GM12878 (cell line): ENCODE measurements around the gene FNDC11. TPM values are rescaled to one million over a fixed set of nuclear protein-coding genes. Genes with fewer than 3 reads are reported as not detected.

ENCODE experiments used
- ATAC-seq: fragments of 200-7000 bp; cut with Tn5 transposase; 3 replicates; pipeline ENCODE4 v1.9.1; 2020; ENCODE audit warnings: mild to moderate bottlenecking, moderate library complexity
- BruUV-seq: library from RNA; stranded (reverse); fragments of 400-500 nt; replicated peaks from 2 replicates; lab custom pipeline; 2021; lab: Mats Ljungman, UMichigan
- CTCF ChIA-PET: fragments of 300-600 bp; sonication (Branson Sonifier 250); formaldehyde crosslinking; extraction: SDS; loops from one replicate; lab custom pipeline; 2021; ENCODE audit warnings: inconsistent platforms; lab: Yijun Ruan, JAX
- POLR2A ChIA-PET: fragments of 350-600 bp; formaldehyde crosslinking; extraction: SDS; loops from one replicate; lab custom pipeline; 2021; ENCODE audit warnings: inconsistent platforms; lab: Charles Lee
- RAD21 ChIA-PET: fragments of 300-600 bp; sonication (Branson Sonifier 250); formaldehyde crosslinking; loops from one replicate; lab custom pipeline; 2023; ENCODE audit warnings: antibody characterized with exemption; ENCODE audit not compliant: unreplicated experiment; lab: Charles Lee
- SMC1A ChIA-PET: fragments of 300-600 bp; sonication (Branson Sonifier 250); formaldehyde crosslinking; loops from one replicate; lab custom pipeline; 2023; ENCODE audit not compliant: unreplicated experiment, uncharacterized antibody; lab: Charles Lee
- DNase-seq: peaks from one replicate; pipeline ENCODE4 v3.0.0-alpha.2; 2011; ENCODE audit warnings: low read depth, low spot score
- FAIRE-seq: peaks from 3 replicates; lab custom pipeline; 2011; peaks lifted over from hg19 to GRCh38; lab: Jason Lieb, UNC
- H2AFZ ChIP-seq: 2 replicates; pipeline ENCODE4 v1.6.0; 2011; ENCODE audit warnings: low read depth, low read length, control low read depth; ENCODE audit not compliant: control insufficient read depth
- H3K27ac ChIP-seq: 2 replicates; pipeline ENCODE4 v1.5.1; 2011; ENCODE audit warnings: control low read depth; ENCODE audit not compliant: control insufficient read depth, insufficient read depth
- H3K27me3 ChIP-seq, 2 experiments: replicated peaks in 1 of 2; 2 replicates each; pipeline versions ENCODE4 v1.6.0 to v1.6.1; 2011; ENCODE audit warnings: low read length in 1 of 2; ENCODE audit not compliant: control insufficient read depth in 2 of 2, insufficient read depth in 2 of 2
- H3K36me3 ChIP-seq, 2 experiments: 2 replicates each; pipeline ENCODE4 v1.5.1; 2011; ENCODE audit warnings: low read length in 1 of 2; ENCODE audit not compliant: control insufficient read depth in 2 of 2, insufficient read depth in 2 of 2
- H3K4me1 ChIP-seq: 2 replicates; pipeline ENCODE4 v1.6.1; 2011; ENCODE audit warnings: mild to moderate bottlenecking, low read length, moderate library complexity, mixed read lengths; ENCODE audit not compliant: control insufficient read depth, insufficient read depth
- H3K4me2 ChIP-seq: 2 replicates; pipeline ENCODE4 v1.6.0; 2011; ENCODE audit warnings: control low read depth; ENCODE audit not compliant: control insufficient read depth, insufficient read depth
- H3K4me3 ChIP-seq: fragments of 200-600 bp; sonication (generic); 2 replicates; pipeline ENCODE4 v1.5.1; 2016
- H3K79me2 ChIP-seq: 2 replicates; pipeline ENCODE4 v1.6.0; 2011; ENCODE audit warnings: low read length; ENCODE audit not compliant: control insufficient read depth, insufficient read depth
- H3K9ac ChIP-seq: 2 replicates; pipeline ENCODE4 v1.8.0; 2011; ENCODE audit warnings: low read length, control low read depth, mixed read lengths; ENCODE audit not compliant: control insufficient read depth, insufficient read depth
- H3K9me3 ChIP-seq: replicated peaks from 3 replicates; pipeline ENCODE4 v1.5.1; 2011; ENCODE audit warnings: mild to moderate bottlenecking, low read length; ENCODE audit not compliant: control insufficient read depth, insufficient read depth
- H4K20me1 ChIP-seq: 2 replicates; pipeline ENCODE4 v1.6.0; 2011; ENCODE audit not compliant: control insufficient read depth, insufficient read depth
- BCLAF1 ChIP-seq: fragments of 450-650 bp; IDR thresholded peaks from 2 replicates; pipeline ENCODE4 v1.6.1; 2017; ENCODE audit warnings: antibody characterized with exemption, mild to moderate bottlenecking, moderate library complexity
- CBFB ChIP-seq: IDR thresholded peaks from 2 replicates; pipeline ENCODE4 v1.6.1; 2016; ENCODE audit warnings: antibody characterized with exemption, low read depth
- CTCF ChIP-seq, 3 experiments: IDR thresholded peaks in 2 of 3; conservative IDR thresholded peaks in 1 of 3; 2 replicates each; pipeline ENCODE4 v1.5.1; 2011; ENCODE audit warnings: low read depth in 3 of 3, low read length in 3 of 3, mild to moderate bottlenecking in 3 of 3, control low read depth in 2 of 3, moderate library complexity in 2 of 3, inconsistent platforms in 1 of 3, mixed read lengths in 1 of 3; ENCODE audit not compliant: control insufficient read depth in 2 of 3, insufficient read depth in 1 of 3; ENCODE audit errors: extremely low read depth in 1 of 3
- E2F4 ChIP-seq: IDR thresholded peaks from 2 replicates; pipeline ENCODE4 v1.6.1; 2012; ENCODE audit warnings: low read depth, low read length, improper control_type of control experiment
- FOXK2 ChIP-seq: fragments of 450-650 bp; IDR thresholded peaks from 2 replicates; pipeline ENCODE4 v1.6.1; 2017; ENCODE audit warnings: mild to moderate bottlenecking, moderate library complexity
- FOXM1 ChIP-seq: IDR thresholded peaks from 2 replicates; pipeline ENCODE4 v1.6.1; 2012; ENCODE audit warnings: low read depth, mild to moderate bottlenecking, inconsistent platforms, low read length, moderate library complexity
- MEF2B ChIP-seq: fragments of 450-650 bp; IDR thresholded peaks from 2 replicates; pipeline ENCODE4 v1.6.1; 2018; ENCODE audit warnings: mild to moderate bottlenecking, moderate library complexity; ENCODE audit not compliant: partially characterized antibody, poor library complexity, severe bottlenecking
- MLLT1 ChIP-seq: fragments of 450-650 bp; IDR thresholded peaks from 2 replicates; pipeline ENCODE4 v1.6.1; 2016; ENCODE audit warnings: mild to moderate bottlenecking
- NFXL1 ChIP-seq: fragments of 450-650 bp; IDR thresholded peaks from 2 replicates; pipeline ENCODE4 v1.6.1; 2017; ENCODE audit warnings: antibody characterized with exemption, mild to moderate bottlenecking, borderline replicate concordance
- NFYA ChIP-seq: IDR thresholded peaks from 2 replicates; pipeline ENCODE4 v1.6.1; 2011; ENCODE audit warnings: low read depth, mild to moderate bottlenecking, low read length, improper control_type of control experiment, borderline replicate concordance
- NR2C1 ChIP-seq: fragments of 450-650 bp; IDR thresholded peaks from 2 replicates; pipeline ENCODE4 v1.6.1; 2017; ENCODE audit warnings: antibody characterized with exemption, mild to moderate bottlenecking, moderate library complexity
- RAD51 ChIP-seq: fragments of 450-650 bp; IDR thresholded peaks from 2 replicates; pipeline ENCODE4 v1.6.1; 2016; ENCODE audit warnings: moderate library complexity, mild to moderate bottlenecking, inconsistent platforms
- RCOR1 ChIP-seq: conservative IDR thresholded peaks from 2 replicates; pipeline ENCODE4 v1.6.1; 2012; ENCODE audit warnings: low read depth, low read length, improper control_type of control experiment
- STAT3 ChIP-seq: IDR thresholded peaks from 2 replicates; pipeline ENCODE4 v1.6.1; 2011; ENCODE audit warnings: low read depth, low read length, improper control_type of control experiment
- SUZ12 ChIP-seq: fragments of 200-600 bp; sonication (generic); IDR thresholded peaks from one replicate; pipeline ENCODE4 v1.6.1; 2018; ENCODE audit warnings: antibody characterized with exemption, mild to moderate bottlenecking; ENCODE audit not compliant: unreplicated experiment
- YY1 ChIP-seq: IDR thresholded peaks from 2 replicates; pipeline ENCODE4 v1.6.1; 2011; ENCODE audit warnings: low read depth, mild to moderate bottlenecking, low read length
- ZBED1 ChIP-seq: IDR thresholded peaks from 2 replicates; pipeline ENCODE4 v1.6.1; 2016; ENCODE audit warnings: borderline replicate concordance
- WGBS: methylation state at CpG from one replicate; pipeline ENCODE4 v1.1.6; 2016; ENCODE audit warnings: low lambda C conversion rate; ENCODE audit not compliant: insufficient replicate concordance, insufficient coverage; ENCODE audit errors: missing lambda C conversion rate; 5-methylcytosine and 5-hydroxymethylcytosine counted together
- in situ Hi-C: fragments of 300-500 bp; cut with MboI; formaldehyde crosslinking; loops from 9 replicates; pipeline ENCODE4 v1.14.3; 2018; ENCODE audit warnings: mixed read lengths
- intact Hi-C: fragments of 100-400 bp; cut with micrococcal nuclease; formaldehyde crosslinking; loops from one replicate; pipeline ENCODE4 v1.14.2; 2022; ENCODE audit not compliant: unreplicated experiment
- polyA plus RNA-seq, 11 experiments: library from polyadenylated mRNA; depleted of rRNA in 4 of 11; unstranded in 6 of 11; stranded (reverse) in 5 of 11; fragments of >200 nt; fragmentation: Nextera tagmentation in 4 of 11; fragmentation: Illumina TruSeq in 1 of 11; extraction: Ambion mirVana in 4 of 11; extraction: Trizol in 1 of 11; gene quantifications; 1 replicate in 1 of 11; 2 replicates in 10 of 11; pipeline versions ENCODE4 v1.2.1 to v1.2.3, GENCODE V29; 2011 to 2016; ENCODE audit warnings: inconsistent platforms in 2 of 11, missing spikeins in 2 of 11, low read depth in 1 of 11
- total RNA-seq, 4 experiments: library from RNA; depleted of rRNA in 3 of 4; stranded (reverse); fragments of >200 nt in 3 of 4; fragmentation: Illumina TruSeq in 1 of 4; extraction: Trizol in 1 of 4; gene quantifications; 2 replicates each; pipeline versions ENCODE4 v1.2.1 to v1.2.3, GENCODE V29; 2013 to 2021

Gene FNDC11
- total and polyA plus RNA-seq, 10 of the 15 experiments (the other 5 are each of a cell fraction or from before 2014, with no cell fraction given), result 0.09 to 0.72 (median 0.34) TPM; not detected in 2

GRCh38 chr20:63540417-63541186 lies 13.4 kb upstream of the FNDC11 start:
- POLR2A ChIA-PET, result no interaction called here
- Histone ChIP-seq H2AFZ (no peak overlapping the region), H3K36me3 (no peaks in the 10 kb centered on the region), H3K4me2 (no peak overlapping the region), H3K27me3 (no peaks in the 10 kb centered on the region), H3K4me1 (peaks cover 26% of the 10 kb centered on the region), H3K27ac (no peak overlapping the region), H3K9ac (no peak overlapping the region), H3K4me3 (no peak overlapping the region), H3K9me3 (no peaks in the 10 kb centered on the region), H4K20me1 (no peaks in the 10 kb centered on the region), H3K79me2 (no peaks in the 10 kb centered on the region)
- SMC1A ChIA-PET, result no interaction called here
- CTCF ChIA-PET, result interaction anchor here (1.2 to 2.1 kb wide), 2 partner anchors 37 to 517 kb away, joined by 3 to 5 read pairs; no protein-coding TSS in a partner anchor
- 63% methylated on average over 45 of the region's 49 CpGs for WGBS
- DNase-seq, result no peak
- FAIRE-seq, result no peak
- in situ Hi-C loops, result no loop called here
- BruUV-seq, result no TSS peak
- intact Hi-C loops, result no loop called here
- no peak for ATAC-seq
- RAD21 ChIA-PET, result interaction anchor here (0.8 kb wide), 1 partner anchor 12 kb away, joined by 3 read pairs; no protein-coding TSS in a partner anchor
- TF ChIP-seq FOXK2, result no peak
- no peak for TF ChIP-seq MEF2B
- TF ChIP-seq MLLT1, result no peak
- no peak for TF ChIP-seq STAT3
- TF ChIP-seq SUZ12, result no peak
- no peak for TF ChIP-seq E2F4
- TF ChIP-seq FOXM1, result no peak
- TF ChIP-seq RAD51, result no peak
- no peak for TF ChIP-seq YY1
- no peak for TF ChIP-seq CBFB
- TF ChIP-seq NR2C1, result no peak
- TF ChIP-seq BCLAF1, result no peak
- TF ChIP-seq CTCF (IDR thresholded peaks at IDR 0.05 in 2 of 3, conservative IDR thresholded peaks at IDR 0.05 in 1 of 3; ENCODE audit: control insufficient read depth in 2 of 3, extremely low read depth in 1 of 3, insufficient read depth in 1 of 3, low read depth in 3 of 3, low read length in 3 of 3), result no peak
- TF ChIP-seq NFXL1, result no peak
- no peak for TF ChIP-seq RCOR1
- TF ChIP-seq ZBED1, result no peak
- TF ChIP-seq NFYA, result no peak
